Raji (cell line): ENCODE data around the gene ECT2.

ENCODE experiments used
- POLR2A ChIP-seq: IDR thresholded peaks from 2 replicates; pipeline ENCODE4 v1.6.1; 2011; ENCODE audit warnings: low read depth, low read length, control low read depth; ENCODE audit not compliant: insufficient read depth

Gene ECT2

GRCh38 chr3:172820492-172820891, 70.0 kb downstream of the ECT2 start:
- no peak for TF ChIP-seq POLR2A

- no peak for TF ChIP-seq POLR2A
Observed at GRCh38 chr3:172824229-172824628, 73.7 kb downstream of the ECT2 start.

DNA sequence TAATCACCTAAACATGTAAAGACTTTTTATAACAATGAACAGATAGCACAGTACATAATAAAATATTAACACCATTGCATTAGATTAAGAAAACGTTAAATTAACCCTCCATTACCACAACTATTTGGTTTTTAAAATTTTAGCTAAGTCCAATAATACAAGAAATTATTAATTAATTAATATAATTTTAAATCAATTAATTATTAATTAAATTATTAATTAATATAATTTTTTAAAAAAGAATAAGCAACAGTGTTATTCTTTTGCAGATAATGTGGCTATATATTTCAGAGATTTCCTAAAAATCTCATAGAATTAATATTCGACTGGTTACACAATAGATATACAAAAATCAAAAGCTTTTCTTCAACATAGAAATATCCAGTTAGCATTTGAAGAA, 82.5 kb downstream of the ECT2 start:
- TF ChIP-seq POLR2A: no peak

GRCh38 chr3:172836390-172836997, 86.0 kb downstream of the ECT2 start:
- no peak for TF ChIP-seq POLR2A

DNA sequence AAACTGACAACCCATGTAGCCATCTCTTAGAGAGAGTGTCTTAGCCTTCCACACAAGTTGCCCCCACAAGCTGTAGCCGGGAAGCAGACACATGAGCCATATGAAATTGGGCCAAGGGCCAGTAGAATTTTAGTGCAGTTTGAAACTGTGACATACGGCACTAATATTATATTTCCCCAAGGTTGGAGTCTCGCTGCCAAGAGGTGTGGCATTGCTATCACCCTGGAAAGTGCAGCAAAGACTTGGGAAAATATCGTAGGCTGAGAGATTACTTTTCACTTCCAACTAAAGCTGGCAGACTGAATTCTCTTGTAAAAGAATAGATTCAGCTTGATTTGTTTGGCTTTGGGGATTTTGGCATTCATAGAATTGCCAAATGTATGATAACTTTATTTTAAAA, 89.2 kb downstream of the ECT2 start:
- no peak for TF ChIP-seq POLR2A

GRCh38 chr3:172840463-172840862, 89.9 kb downstream of the ECT2 start:
- no peak for TF ChIP-seq POLR2A

DNA sequence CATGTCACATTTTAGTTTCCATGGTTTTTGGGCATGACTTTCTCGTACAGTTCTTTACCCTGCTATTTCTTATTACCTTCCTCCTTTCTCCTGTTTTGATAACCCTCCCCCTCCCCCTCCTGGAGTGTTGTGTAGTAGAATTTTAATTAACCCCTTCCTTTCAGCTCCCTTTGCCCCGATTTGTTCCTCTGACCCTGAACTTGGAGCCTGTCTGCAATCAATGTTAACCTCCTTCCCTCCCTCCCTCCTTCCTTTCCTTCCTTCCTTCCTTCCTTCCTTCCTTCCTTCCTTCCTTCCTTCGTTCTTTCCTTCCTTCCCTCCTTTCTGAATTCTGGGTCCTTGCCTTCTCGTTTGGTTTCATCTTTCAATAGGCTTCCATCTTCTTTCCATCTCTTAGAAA, 90.4 kb downstream of the ECT2 start:
- TF ChIP-seq POLR2A: no peak

- no peak for TF ChIP-seq POLR2A
Observed at GRCh38 chr3:172844428-172844827, 93.9 kb downstream of the ECT2 start.

- no peak for TF ChIP-seq POLR2A
Observed at GRCh38 chr3:172846103-172846561, 95.6 kb downstream of the ECT2 start.

DNA sequence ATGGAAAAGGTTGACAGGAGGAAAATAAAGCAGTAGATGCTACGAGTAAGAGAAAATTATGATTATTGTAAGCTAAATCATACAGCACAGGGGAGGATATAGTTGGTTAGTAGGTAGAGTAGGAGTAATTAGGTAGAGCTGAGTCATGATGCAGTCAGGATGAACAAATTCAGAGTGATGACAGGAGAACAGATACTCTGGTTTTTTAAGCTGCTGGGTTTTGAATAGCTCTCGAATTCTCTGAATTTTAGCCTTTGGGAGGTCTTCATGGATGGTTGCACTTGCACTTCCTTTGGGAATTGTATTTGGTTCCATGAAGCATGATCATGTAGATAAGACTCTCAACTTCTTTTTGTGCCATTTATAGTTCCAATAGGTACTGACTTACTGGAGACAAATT, 96.2 kb downstream of the ECT2 start:
- no peak for TF ChIP-seq POLR2A

- no peak for TF ChIP-seq POLR2A
Observed at GRCh38 chr3:172847292-172847691, 96.8 kb downstream of the ECT2 start.

DNA sequence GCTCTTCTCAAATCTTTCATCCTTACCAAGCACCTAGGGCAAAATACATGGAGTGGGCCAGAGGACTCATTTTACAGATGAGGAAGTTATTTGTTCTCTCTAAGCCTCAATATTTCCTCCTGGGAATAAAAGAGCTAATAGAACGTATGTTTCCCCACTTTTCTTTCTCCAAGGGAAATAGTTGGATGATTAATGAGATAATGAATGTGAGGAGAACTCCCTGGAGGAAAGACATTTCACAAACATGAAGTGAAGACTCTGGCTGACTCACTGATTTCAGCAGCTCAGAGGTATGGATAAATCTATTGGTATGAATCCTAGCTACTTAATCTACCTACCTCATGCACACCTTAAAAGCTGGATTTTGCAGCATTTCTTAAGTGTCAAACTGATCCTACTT, 98.4 kb downstream of the ECT2 start:
- TF ChIP-seq POLR2A: no peak

DNA sequence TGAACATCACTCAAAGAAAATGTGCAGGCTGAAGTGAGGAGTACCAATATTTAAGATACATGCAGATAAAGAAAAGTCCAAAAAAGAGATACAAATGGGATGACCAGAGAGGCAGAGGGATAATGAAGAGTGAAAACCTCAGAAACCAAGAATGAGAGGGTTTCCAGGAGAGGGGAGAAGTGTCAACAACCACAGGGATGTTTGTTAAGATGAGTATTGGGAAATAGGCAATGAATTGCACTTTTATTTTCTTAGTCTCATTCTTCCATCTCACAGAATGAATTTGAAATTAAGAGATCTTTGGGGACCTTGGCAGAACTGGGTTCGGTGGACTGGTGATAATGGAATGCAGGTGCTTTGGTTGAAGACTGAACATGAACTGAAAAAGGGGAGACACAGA, 102.5 kb downstream of the ECT2 start:
- TF ChIP-seq POLR2A: no peak

DNA sequence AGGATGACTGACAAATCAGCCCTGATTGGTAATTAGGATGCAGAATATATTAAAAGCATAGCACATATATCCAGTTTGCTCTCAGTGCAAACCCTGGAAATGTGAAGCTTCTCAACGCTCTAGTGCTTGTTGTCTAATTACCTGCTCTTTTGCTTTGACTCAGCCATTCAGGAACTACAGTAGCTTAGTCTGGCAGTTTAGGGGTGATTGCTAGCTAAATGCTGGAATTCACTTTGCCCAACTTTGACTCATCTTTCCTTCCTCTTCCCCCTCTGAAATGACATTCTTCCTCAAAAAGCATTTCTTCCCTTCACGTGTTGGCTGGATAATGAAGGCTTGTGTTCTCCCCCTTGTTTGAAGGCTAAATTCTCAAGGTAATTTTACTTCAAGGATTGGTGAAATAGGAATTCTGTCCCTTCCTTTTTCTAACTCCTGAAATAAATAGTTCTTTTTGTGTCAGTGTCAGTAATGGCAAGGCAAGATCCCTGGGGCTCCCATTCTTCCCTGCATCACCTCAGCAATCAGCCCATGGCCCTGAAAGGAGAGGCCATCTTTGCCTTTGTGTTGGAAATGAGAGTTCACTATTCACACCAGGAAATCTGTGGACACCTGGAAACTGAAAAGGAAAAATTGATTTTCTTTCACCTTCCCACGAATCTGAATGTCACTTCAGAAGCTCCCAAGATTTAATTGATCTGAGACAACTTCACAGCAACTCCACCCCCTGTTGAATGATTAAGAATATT, 103.6 kb downstream of the ECT2 start:
- TF ChIP-seq POLR2A: no peak

- TF ChIP-seq POLR2A: no peak
Observed at GRCh38 chr3:172855037-172855436, 104.5 kb downstream of the ECT2 start.
